IMR-90 (cell line): Measurements from ENCODE around the gene NDST1. TPM values are rescaled to one million over a fixed set of nuclear protein-coding genes. Genes with fewer than 3 reads are reported as not detected.

Experiments used
- BHLHE40 ChIP-seq: fragments of 150-350 bp; IDR thresholded peaks from 2 replicates; pipeline ENCODE4 v1.6.1; 2016; ENCODE audit warnings: mild to moderate bottlenecking, low read depth, low read length
- FOS ChIP-seq: fragments of 150-350 bp; IDR thresholded peaks from 2 replicates; pipeline ENCODE4 v1.6.1; 2016; ENCODE audit warnings: low read depth, low read length
- MXI1 ChIP-seq: IDR thresholded peaks from 2 replicates; pipeline ENCODE4 v1.6.1; 2012; ENCODE audit warnings: low read depth, mild to moderate bottlenecking, low read length, moderate library complexity, borderline replicate concordance
- RFX5 ChIP-seq: IDR thresholded peaks from 2 replicates; pipeline ENCODE4 v1.8.0; 2012; ENCODE audit warnings: low read depth, mild to moderate bottlenecking, low read length, moderate library complexity
- SMC3 ChIP-seq: fragments of 150-350 bp; IDR thresholded peaks from 2 replicates; pipeline ENCODE4 v1.6.1; 2016; ENCODE audit warnings: low read depth, mild to moderate bottlenecking, antibody characterized with exemption, low read length, moderate library complexity
- polyA plus RNA-seq, 3 experiments: library from polyadenylated mRNA; depleted of rRNA; stranded (reverse); fragments of >200 nt; gene quantifications; 2 replicates each; pipeline ENCODE4 v1.2.3, GENCODE V29; 2012; ENCODE audit warnings: low replicate concordance in 1 of 3
- total RNA-seq: library from RNA; depleted of rRNA; stranded (reverse); fragments of >200 nt; gene quantifications from 2 replicates; pipeline ENCODE4 v1.2.3, GENCODE V29; 2012
- TF ChIP-seq, protein P1 (sequence below): fragments of 150-350 bp; IDR thresholded peaks from 2 replicates; pipeline ENCODE4 v1.6.1; 2016; ENCODE audit warnings: low read depth, mild to moderate bottlenecking, low read length, moderate library complexity, borderline replicate concordance

The NDST1 gene
- total and polyA plus RNA-seq, 2 of the 4 experiments (the other 2 are of a cell fraction): 30.5 to 80.4 TPM

GRCh38 chr5:150460781-150461180, 47.1 kb upstream of the NDST1 start (continued):
- TF ChIP-seq, protein P1, sequence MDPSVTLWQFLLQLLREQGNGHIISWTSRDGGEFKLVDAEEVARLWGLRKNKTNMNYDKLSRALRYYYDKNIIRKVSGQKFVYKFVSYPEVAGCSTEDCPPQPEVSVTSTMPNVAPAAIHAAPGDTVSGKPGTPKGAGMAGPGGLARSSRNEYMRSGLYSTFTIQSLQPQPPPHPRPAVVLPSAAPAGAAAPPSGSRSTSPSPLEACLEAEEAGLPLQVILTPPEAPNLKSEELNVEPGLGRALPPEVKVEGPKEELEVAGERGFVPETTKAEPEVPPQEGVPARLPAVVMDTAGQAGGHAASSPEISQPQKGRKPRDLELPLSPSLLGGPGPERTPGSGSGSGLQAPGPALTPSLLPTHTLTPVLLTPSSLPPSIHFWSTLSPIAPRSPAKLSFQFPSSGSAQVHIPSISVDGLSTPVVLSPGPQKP: no peak
- TF ChIP-seq SMC3 (no peak), FOS (no peak), MXI1 (no peak), BHLHE40 (no peak), RFX5 (no peak)
